ENCODE measurements around the gene TTLL8.

TTLL8 gene

DNA sequence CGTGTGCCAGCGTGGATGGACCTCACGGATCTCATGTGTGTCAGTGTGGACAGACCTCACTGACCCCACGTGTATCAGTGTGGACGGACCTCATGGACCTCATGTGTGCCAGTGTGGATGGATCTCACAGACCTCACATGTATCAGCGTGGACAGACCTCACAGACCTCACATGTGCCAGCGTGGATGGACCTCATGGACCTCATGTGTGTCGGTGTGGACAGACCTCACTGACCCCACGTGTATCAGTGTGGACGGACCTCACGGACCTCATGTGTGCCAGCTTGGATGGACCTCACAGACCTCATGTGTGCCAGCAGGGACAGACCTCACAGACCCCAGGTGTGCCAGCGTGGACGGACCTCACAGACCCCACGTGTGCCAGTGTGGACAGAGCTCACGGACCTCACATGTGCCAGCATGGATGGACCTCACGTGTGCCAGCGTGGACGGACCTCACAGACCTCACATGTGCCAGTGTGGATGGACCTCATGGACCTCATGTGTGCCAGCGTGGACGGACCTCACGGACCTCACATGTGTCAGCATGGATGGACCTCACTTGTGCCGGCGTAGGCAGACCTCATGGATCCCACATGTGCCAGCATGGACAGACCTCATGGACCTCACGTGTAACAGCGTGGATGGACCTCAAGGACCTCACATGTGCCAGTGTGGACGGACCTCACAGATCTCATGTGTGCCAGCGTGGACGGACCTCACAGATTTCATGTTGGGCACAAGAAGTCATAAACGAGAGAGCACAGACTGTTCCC is 18.2 kb downstream of the TTLL8 start:
- no peak for DNase-seq

DNA sequence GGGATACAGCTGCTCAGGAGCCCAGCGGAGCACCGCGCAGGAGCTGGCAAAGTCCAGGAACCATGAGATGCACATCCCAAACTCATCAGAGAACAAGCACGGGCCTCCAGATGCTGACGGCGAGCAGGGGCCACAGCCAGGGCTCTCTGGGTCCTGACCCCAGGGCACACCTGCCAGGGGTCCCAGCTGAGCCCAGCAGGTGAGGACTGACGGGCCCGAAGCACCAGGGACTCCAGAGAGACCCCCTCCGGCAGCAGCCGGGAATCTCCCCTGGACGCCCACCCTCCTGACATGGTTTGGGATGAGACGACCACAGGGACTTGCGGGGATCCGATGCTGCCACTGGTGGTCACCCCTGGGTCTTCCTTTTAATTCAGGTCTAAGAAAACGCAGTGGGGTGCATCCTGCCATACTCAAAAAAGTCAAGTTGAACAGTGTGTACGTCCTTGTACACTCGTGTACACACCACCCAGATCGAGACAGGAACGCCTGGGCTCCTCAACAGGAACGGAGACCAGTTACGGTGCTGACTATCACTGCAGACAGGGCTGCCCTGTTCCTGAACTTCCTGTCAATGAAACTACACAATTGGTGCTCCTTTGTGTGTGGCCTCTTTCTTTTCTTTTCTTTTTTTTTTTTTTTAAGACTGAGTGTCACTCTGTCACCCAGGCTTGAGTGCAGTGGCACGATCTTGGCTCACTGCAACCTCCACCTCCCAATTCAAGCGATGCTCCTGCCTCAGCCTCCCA is 21.9 kb downstream of the TTLL8 start:
- no peak for DNase-seq

DNA sequence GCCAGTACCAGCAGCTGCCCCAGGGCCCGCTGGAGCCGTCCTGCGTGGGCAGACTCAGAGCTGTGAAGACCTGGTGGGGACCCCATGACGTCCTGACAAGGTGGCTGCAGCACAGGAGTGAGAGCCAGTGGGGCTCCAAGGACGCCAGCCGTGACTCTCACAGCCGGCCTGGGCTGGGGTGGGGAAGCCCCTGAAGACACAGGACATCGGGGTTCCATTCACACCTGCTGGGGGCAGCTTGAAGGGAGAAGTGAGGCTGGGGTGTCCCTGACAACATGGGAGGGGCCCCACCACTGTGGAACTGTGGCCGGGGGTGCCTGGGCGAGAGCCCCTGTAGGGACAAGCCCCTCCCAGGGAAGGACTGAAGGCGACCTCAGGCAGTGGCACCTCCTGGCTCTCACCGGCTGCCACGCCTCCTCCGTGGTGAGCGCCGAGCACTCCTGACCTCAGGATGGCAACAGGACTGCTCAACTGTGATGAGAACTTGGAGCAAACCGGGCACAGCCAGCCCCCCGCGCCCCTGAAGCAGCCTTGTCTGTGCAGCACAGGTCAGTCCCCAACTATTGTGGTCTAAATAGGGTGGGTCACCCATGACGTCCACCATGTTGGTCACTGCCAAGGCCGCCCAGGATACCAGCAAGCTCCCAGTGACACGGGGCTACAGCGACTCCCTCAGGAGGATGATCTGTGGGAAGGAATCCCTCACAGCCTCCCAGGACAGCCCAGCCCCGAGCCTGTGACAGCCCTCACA is 22.8 kb downstream of the TTLL8 start:
- DNase-seq, result no peak

DNA sequence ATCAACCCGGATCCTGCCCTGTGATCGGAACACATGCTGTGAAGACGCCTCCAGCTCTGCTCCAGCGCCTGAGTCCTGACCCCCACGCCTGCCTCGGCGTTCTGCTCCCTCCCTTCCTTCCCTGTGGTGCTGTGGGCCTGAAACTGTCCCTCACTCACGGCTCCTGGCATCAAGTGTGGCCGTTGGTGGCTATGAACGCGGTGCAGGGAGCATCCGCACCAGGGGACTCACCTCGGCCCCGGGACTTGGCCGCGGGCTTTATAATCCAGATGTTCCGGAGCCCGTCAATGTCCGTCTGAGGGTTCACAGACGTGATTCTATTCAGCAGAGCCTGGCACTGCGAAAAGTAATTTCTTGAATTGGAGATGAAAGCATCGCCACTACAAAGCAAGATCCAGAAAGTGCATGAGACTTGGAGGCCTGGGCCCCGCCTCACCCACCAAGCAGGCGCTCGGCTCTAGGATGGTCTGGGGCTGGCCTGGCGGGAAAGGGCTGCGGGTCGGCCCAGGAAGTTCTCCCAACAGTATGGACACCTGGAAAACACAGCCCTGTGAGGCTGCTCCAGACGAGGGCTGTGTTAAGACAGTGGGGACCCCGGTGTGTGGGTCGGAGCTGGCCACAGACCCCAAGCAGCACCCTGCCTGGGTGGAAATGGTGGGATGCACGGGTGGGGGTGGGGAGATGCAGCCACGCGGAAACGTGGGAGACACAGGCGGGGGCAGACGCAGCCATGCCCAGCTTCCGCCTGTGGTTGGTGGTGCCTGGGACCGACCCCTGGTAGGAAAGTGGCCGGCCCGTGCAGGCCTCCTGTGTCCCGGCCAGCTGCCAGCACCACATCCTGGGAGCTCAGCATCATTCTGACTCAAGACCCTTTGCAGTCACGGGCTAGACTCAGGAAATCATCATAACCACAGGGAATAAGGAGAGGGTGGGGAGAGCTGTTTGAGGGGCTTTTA is 23.7 kb downstream of the TTLL8 start:
- no peak for DNase-seq

DNA sequence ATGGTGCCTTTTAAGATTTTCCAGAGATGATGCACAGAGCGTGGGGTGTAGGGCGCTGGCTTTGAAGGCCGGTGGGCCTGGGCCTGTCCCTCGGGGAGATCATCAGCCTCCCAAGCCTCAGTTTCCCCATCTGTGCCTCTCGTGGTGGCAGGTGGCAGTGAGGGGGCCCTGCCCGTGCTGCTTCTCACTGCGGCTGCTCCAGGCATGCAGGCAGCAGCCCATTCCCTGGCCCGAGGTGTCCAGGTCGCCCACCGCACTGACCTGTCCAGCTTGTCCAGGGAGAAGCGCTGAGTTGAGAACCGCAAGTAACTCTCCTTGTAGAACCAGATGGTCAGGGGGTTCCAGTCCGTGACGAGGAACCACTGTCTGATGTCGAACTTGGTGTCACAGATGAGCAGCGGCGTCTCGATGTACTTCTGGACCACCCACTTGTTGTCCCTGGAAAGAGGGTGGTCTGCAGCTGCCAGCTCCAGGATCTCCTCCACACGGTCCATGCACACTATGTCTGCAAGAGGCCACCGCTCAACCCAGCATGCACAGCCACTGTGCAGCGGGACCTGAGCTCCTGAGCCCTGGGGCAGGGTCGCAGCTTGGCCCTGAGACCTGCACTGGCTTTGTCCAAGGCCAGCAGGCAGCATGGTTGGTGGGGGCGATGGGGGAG is 25.0 kb downstream of the TTLL8 start:
- no peak for DNase-seq

DNA sequence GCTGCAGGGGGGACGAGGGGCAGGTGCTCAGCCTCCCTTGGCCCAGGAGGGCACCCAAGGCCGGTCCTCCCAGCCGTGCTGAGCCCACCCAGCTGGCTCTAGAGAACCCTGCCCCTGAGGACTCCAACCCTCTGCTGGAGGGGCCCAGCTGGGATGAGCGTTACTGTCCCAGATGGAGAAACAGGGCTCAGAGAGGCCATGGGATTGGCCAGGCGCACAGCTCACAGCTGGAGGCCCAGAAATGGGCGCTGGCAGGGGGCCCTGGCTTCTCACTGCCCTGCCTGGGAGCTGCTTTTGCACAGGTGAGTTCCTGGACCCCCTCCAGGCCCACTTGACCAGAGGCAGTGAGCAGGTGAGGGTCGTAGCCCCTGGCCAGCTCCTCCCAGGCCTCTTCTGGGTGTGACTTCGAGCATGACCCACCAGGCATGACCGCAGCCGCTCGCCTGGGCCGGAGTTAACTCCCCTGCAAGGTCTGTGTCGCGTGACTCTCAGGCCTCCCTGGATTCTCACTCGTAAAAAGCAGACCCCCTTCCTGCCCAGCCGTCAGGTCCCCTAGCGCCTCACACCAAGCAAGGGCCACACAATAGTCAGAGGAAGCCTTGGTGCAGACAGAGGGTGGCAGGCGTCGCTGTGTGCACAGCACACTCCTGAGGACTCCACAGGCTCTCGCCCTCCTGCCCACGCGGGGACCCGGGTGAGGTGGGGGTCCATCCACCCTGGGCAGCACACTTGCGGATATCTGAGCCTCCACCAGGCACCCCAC is 25.8 kb downstream of the TTLL8 start:
- DNase-seq, result no peak

DNA sequence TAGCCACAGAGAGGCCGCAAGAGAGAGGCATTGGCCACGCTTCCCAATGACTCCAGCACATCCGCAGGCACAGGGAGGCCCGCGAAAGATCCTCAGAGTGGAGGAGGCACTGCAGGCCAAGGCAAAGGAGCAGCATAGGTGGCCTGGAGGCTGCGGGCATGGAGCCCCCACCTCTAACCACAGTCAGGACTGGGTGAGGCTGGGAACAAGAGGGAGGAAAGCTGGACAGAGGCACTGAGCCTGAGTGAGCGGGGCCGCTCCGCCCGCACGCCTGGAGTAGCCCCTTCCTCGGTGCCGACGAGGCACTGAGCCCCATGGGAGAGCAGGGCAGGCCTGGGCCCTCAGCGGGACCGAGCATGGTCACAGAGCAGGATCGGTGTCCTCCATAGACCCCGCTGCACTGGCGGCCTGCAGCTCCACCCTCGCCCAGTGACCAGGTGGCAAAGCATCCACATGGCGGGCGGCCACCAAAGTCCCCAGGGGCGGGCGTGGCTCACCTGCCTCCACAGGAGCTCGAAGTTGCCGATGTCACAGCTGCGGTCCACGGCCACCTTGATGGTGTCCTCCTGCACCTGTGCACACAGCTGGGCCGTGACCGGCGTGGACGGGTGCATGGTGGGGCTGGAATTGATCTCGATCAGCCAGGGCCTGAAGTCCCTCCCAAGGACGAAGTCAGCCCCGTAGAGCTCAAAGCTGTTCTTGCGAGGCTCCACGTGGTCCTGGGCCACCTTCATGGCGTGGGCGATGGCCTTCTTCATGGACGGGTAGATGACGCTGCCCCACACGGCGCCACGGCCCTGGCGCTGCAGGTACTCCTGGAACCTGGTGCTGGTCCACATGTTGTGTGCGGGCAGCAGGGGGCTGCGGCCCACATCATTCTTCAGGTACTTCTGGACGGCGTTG is 26.7 kb downstream of the TTLL8 start:
- no peak for DNase-seq

DNA sequence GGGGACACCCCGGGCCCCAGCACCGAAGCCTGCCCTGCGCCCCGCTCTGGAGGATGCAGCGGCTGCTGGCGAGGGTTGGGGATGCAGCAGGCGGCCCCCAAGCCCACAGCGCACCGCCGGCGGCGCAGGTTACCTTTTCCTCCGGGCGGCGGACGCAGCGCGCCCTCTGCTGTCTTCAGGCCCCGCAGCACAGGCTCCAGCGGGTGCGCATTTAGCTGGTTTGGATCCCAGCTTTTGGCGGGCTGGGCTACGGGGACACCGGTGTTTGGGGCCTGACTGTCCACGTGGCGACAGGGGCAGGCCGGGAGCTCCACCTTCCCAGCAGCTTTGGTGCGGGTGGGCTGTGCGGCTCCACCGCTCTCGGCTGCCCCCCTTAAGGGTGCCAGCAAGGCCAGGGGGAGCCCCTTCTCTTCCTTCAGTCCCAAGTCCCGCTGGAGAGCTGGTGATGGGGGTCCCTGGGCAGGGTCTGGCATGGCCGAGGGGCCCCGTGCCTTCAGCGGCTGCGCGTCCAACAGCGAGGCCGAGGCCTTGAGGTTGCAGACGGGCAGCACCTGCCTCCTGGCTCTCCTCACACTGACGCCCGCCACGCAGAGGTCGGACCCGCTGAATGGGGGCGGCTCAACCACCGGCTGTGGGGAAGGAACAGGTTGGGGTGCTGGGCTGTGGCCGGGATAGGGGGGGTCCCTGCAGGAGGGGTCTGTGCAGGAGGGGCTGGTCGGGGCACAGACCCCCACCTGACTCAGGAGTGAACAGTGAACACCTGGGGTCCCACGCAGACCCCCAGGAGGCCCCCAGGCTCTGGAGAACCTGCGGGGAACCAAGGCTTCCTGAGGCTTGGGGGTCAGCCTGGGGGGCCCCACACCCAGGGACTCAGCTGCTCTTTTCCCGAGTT is 27.6 kb downstream of the TTLL8 start:
- DNase-seq, result peak; percentile 1 to 4

DNA sequence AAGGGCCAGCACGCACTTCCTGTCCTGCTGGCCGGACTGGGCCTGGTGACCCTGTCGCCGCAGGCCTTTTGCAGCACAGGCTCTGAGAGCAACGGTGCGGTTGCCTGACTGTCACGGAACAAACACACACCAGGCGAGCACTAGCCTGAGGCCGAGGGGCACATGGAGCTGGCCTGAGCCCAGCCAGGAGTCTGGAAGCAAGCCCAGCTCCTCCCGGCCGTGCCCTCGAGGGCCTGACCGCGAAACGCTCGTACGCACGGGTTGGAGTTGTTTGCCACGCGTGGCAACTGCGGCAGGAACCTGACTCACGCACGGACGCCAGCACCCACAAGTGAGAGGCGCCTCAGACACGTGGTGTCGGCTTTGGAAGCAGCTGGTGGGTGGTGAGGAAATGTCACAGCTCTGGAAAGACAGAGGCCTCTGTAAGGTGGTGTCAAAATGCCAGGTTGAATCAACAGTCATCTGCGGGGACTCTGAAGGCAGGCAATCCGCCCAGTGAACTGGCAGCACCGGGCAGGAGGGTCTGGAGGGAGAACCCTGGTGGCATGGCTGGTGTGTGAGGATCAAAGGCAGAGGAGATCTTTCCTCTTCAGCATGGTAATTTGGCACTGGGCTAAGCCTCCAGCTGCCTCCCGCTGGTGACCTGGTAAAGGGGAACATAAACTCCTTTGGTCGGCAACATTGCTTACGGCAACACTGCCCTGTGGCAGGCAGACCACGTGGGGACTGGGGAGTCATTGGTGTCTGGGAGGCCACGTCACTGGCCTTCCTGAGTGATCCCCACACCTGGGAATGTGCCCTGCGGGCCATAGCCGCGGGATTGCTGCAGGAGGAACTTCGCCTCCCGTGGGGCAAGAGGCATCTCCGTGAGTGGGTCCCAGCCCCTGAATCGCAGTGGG is 30.2 kb downstream of the TTLL8 start:
- DNase-seq, result no peak

DNA sequence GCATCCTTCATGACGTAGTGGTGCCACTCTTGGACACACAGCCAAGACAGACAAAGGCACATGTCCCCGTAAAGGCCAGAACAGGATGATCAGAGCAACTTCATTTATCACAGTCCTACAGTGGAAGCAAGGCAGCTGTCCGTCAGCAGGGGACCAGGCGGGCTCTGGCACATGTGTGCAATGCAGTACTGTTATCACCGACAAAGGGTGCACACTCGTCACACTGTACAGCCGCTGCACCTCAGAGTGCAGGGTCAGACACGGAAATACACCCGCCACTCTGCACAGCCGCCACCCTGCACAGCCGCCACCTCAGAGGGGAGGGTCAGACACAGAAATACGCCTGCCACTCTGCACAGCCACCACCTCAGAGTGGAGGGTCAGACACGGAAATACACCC is 32.1 kb downstream of the TTLL8 start:
- DNase-seq, result no peak

DNA sequence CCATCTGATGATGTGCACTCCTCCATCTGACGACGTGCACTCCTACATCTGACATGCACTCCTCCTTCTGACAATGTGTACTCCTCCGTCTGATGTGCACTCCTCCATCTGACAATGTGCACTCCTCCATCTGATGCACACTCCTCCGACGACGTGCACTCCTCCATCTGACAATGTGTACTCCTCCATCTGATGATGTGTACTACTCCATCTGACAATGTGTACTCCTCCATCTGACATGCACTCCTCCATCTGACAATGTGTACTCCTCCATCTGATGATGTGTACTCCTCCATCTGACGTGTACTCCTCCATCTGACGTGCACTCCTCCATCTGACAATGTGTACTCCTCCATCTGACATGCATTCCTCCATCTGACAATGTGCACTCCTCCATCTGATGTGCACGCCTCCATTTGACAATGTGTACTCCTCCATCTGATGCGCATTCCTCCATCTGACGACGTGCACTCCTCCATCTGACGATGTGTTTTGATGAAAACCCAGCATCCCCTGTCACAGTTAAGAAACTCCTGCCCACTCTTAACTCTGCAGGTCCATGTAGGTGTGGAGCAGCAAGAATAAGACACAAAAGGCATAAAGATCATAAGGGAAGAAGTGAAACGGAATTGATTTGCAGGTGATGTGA is 35.8 kb downstream of the TTLL8 start:
- no peak for DNase-seq

DNA sequence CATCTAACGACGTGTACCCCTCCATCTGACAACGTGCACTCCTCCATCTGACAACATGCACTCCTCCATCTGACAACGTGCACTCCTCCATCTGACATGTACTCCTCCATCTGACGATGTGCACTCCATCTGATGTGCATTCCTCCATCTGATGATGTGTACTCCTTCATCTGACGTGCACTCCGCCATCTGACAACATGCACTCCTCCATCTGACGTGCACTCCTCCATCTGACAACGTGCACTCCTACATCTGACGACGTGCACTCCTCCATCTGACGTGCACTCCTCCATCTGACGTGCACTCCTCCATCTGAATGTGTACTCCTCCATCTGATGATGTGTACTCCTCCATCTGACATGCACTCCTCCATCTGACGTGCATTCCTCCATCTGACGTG is 37.5 kb downstream of the TTLL8 start:
- DNase-seq, result no peak

DNA sequence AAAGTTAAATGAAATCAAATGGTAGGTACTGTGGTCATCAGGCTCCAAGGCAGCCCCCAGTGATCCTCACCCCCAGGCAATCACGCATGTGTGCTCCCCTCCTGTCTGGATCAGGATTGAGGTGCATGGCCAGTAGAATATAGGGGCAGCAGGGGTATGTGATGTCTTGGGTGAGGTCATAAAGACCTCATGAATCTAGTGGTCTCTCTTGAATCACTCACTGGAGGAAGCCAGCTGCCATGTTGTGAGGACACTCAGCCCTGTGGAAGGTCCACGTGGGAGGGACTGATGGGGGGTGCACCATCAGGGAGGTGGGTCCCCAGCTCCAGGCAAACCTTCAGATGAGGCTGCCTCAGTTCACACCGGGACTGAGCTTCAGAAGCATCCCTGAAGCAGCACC is 38.8 kb downstream of the TTLL8 start:
- no peak for DNase-seq

DNA sequence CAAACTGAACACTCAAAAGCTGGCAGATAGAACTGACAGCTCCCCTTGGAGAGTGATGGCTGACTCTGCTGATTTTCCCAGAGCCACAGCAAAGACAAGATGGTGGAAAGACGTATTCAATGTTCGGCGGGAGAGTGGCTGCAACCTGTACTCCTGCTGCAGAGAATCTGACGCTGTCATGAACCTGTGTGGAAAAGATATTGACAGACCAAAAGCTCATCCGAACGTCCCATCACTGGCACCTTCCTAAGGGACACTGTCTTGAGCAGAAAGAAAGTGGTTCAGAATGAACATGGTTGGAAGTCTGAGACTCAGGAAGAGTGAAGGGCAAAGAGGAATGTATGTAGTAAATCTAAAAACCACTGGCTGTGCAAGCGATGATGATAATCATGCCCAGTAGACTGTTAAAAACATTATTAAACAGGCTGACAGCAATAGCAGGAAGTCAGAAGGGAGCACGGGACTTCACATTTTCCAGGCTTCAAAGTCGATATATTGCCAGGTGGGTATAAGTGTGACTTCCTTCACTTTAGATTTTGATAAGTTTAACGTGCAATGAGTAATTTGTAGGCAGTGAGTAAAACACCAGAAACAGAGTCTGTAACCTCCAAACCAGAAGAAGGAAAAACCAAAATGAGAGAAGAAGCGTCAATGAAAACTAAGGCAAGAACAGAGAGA is 39.4 kb downstream of the TTLL8 start:
- no peak for DNase-seq

DNA sequence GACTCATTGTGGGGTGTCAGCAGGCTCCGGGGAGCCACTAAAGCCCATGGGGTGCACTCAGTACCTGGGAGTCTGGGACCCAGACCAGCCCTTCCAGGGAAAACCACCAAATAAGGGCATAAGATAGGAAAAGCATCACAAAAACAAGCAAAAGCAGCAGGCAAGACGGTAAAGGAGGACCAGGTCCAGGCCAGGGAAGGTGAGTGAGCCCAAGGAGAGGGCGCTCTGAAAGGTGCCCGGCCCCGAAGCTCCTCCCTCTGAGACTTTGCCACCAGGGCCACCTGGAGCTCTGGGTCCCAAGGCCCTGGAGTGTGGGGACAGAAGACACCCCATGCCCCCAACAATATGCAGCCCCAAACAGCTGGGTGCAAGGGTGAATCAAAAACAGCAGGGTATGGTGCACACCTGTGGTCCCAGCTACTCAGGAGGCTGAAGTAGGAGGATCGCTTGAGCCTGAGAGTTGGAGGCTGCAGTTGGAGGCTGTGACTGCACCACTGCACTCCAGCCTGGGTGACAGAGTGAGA is 40.3 kb downstream of the TTLL8 start:
- no peak for DNase-seq

DNA sequence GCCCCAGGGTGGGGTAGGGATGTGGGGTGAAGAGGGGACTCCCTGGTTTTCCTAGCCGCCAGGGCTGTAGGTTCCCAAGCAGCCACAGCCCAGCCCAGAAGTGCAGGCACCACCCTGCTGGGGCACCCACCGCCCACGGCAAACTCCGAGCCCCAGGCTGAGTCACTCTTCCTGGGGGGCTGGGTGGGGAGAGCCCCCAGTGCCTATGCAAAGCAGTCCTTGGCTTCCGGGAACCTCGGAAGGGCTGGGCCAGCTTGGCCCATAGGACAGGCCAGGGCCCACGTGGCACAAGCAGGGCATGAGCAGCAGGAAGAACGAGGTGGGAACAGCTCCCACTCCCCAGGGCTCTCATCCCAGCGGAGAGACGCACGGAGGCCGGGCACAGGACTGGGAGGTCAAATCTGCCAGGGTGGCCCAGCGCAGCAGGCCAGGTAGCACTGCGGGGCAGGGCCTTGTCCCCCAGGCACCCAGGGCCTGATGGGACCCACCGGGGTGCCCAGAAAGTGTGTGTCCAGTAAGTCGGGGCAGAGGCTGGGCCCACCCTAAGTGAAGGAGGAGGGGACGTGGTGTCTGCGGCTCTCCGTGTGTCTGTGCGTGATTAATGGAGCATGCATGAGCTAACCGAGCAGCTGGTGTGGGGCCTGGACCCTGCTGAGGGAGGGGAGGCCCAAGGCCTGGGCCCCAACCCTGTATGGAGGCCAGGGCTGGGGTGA is 41.0 kb downstream of the TTLL8 start:
- no peak for DNase-seq
